Heart right ventricle (tissue), 16 donors: ENCODE data around the gene GRIN2C. TPM values are rescaled to one million over a fixed set of nuclear protein-coding genes. Genes with fewer than 3 reads are reported as not detected.

Experiments
- ATAC-seq, 8 donors: fragments of 200-7000 bp; cut with Tn5 transposase; one replicate each; pipeline ENCODE4 v1.9.1; 2020; ENCODE audit warnings: mild to moderate bottlenecking in 8 of 8, moderate library complexity in 8 of 8, moderate number of reproducible peaks in 1 of 8
- DNase-seq, 2 donors: peaks; one replicate each; pipeline ENCODE4 v3.0.0-alpha.2; 2020
- H3K27ac ChIP-seq, 10 donors: fragments of 200-600 bp; sonication (generic) in 2 of 10; one replicate each; pipeline versions ENCODE4 v1.5.0 to v1.8.0; 2020 to 2022; ENCODE audit warnings: mild to moderate bottlenecking in 3 of 10
- H3K27me3 ChIP-seq, 7 donors: fragments of 200-600 bp; one replicate each; pipeline ENCODE4 v1.8.0; 2021 to 2022; ENCODE audit warnings: mild to moderate bottlenecking in 2 of 7
- H3K36me3 ChIP-seq, 9 donors: fragments of 200-600 bp; sonication (generic) in 1 of 9; one replicate each; pipeline versions ENCODE4 v1.5.0 to v1.8.0; 2020 to 2022; ENCODE audit warnings: mild to moderate bottlenecking in 2 of 9
- H3K4me1 ChIP-seq, 9 donors: fragments of 200-600 bp; sonication (generic) in 1 of 9; one replicate each; pipeline versions ENCODE4 v1.5.0 to v1.8.0; 2020 to 2022; ENCODE audit warnings: mild to moderate bottlenecking in 4 of 9
- H3K4me3 ChIP-seq, 10 donors: fragments of 200-600 bp; sonication (generic) in 2 of 10; one replicate each; pipeline versions ENCODE4 v1.5.0 to v1.8.0; 2020 to 2022; ENCODE audit warnings: mild to moderate bottlenecking in 7 of 10, moderate library complexity in 2 of 10
- H3K9me3 ChIP-seq, 11 donors: fragments of 200-600 bp in 10 of 11; sonication (generic) in 2 of 11; one replicate each; pipeline versions ENCODE4 v1.5.0 to v1.8.0; 2013 to 2022; ENCODE audit warnings: mild to moderate bottlenecking in 2 of 11, control low read depth in 1 of 11, moderate library complexity in 1 of 11
- WGBS, 2 donors: extraction: QIAGEN DNeasy Blood & Tissue Kit; methylation state at CpG; one replicate each; pipeline ENCODE4 v1.1.7; 2013; ENCODE audit warnings: inconsistent platforms in 1 of 2; 5-methylcytosine and 5-hydroxymethylcytosine counted together
- intact Hi-C, 10 donors: fragments of 100-400 bp; cut with DNase I; formaldehyde crosslinking; loops; one replicate each; pipeline versions ENCODE4 v1.11.1 to v1.14.2; 2022
- polyA plus RNA-seq, 2 donors: library from polyadenylated mRNA; stranded (reverse); fragments of 200-250 nt; gene quantifications; one replicate each; pipeline ENCODE4 v1.2.3, GENCODE V29; 2013
- total RNA-seq, 10 donors: library from RNA; stranded (reverse); fragmentation: NEBNext Ultra II Directional in 3 of 10; extraction: Animal tissue kit (Norgen Biotek cat#: 25700) in 3 of 10; gene quantifications; one replicate each; pipeline versions ENCODE4 v1.2.1 to v1.2.4, GENCODE V29; 2021 to 2023
- TF ChIP-seq, protein P1 (sequence below), 9 donors: fragments of 200-600 bp; sonication (generic) in 2 of 9; IDR thresholded peaks; one replicate each; pipeline versions ENCODE4 v1.5.0 to v1.8.0; 2021 to 2022; ENCODE audit warnings: antibody characterized with exemption in 9 of 9, mild to moderate bottlenecking in 5 of 9, moderate library complexity in 1 of 9
- donor health status: Arrhythmogenic right ventricular cardiomyopathy.
- donor health status: ischemic (EF 13 %, LVEDD 7.1; RV severe dilation, severe dysfunction).
- donor health status: healthy with polysubstance abuse.
- donor health status: DM: no; HTN: yes; CAD: no.
- donor health status: DM: no; HTN: no; CAD: no.
- donor health status: ischemic (EF 25% LVEDD 6.9; RV normal size, moderate dysfunction).
- donor health status: ischemic (EF 25% LVEDD 5.7; RV mildly dilated, moderate dysfunction).
- donor health status: healthy.
- donor health status: DM: yes; HTN: yes; CAD: no.
- donor health status: Ischemic cardiomyopathy.
- donor health status: ischemic (EF 35%, LVEDD 5.7; RV mildly dilated, moderate dysfunction).
- donor health status: nonischemic (EF 11% LVEDD 7.7; RV severe dilation, severe dysfunction).
- donor health status: DM: yes; HTN: yes; CAD: no.
- donor health status: PGD.
- donor health status: ischemic (EF 29% LVEDD 5.4; RV normal size, mild dysfunction).
- donor health status: nonischemic (EF 23%, LVEDD 6.1; RV moderate dilation, normal function).

The GRIN2C gene
- total and polyA plus RNA-seq, 12 donors: 0.13 to 0.66 (median 0.31) TPM

DNA sequence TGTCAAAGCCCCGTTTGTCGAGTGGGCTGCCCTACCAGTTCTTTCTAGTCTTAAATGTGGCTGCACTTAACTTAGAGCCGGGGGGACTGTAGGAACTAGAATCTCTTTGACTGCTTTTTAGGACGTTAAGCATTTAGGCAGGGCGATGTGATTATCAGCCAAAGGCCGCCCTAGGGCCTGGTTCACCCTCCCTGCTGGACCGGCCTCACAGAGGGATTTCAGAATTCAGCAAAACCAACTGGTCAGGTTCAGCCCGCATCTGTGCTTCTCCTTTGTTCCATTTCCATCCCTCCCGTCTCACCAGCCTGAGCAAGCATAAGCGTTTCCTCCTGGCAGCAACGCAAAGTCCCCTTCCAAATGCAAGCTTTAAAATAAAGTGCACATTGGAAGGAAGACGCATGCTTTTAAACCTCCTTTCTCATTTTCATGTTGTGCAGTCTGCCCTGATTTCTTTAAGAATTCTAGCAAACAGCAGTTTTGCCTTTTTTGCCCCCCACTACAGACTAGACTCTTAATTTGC, 67.0 kb downstream of the GRIN2C start:
- TF ChIP-seq, protein P1, sequence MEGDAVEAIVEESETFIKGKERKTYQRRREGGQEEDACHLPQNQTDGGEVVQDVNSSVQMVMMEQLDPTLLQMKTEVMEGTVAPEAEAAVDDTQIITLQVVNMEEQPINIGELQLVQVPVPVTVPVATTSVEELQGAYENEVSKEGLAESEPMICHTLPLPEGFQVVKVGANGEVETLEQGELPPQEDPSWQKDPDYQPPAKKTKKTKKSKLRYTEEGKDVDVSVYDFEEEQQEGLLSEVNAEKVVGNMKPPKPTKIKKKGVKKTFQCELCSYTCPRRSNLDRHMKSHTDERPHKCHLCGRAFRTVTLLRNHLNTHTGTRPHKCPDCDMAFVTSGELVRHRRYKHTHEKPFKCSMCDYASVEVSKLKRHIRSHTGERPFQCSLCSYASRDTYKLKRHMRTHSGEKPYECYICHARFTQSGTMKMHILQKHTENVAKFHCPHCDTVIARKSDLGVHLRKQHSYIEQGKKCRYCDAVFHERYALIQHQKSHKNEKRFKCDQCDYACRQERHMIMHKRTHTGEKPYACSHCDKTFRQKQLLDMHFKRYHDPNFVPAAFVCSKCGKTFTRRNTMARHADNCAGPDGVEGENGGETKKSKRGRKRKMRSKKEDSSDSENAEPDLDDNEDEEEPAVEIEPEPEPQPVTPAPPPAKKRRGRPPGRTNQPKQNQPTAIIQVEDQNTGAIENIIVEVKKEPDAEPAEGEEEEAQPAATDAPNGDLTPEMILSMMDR (IDR thresholded peaks at IDR 0.05): no peak
- DNase-seq (no peak), ATAC-seq (no peak)
- peaks cover 0 to 86% (median 24%) of the 10 kb centered on the region in 9 donors for H3K36me3 ChIP-seq
- no peak overlapping the region for H3K27ac ChIP-seq
- H3K9me3 ChIP-seq: no peaks in the 10 kb centered on the region
- H3K4me1 ChIP-seq: peaks cover 0 to 19% (median 0%) of the 10 kb centered on the region in 9 donors
- no peak overlapping the region for H3K4me3 ChIP-seq
- no peaks in the 10 kb centered on the region for H3K27me3 ChIP-seq
- intact Hi-C loops: loop anchor here in 6 of 10 donors (1.0 to 5.0 kb wide), 5 partner anchors 70 to 165 kb away; no protein-coding TSS in a partner anchor
- WGBS, 2 donors: 94 to 97% methylated on average over 12 of the region's 12 CpGs

Other genes starting within 250 kb of the GRIN2C start
- 1 to 10 TPM in 1 of 10 donors, under 1 TPM in 9; 0.20 to 4.9 (median 0.35) TPM for gene CD300E, start 236.1 kb downstream of the GRIN2C start, total RNA-seq
- under 1 TPM; 0.07 to 0.91 TPM for gene CD300E, start 236.1 kb downstream of the GRIN2C start, polyA plus RNA-seq
- 1 to 10 TPM in 1 of 10 donors, under 1 TPM in 6, not detected in 3; 0.13 to 4.5 (median 0.34) TPM for gene CD300LF, start 147.0 kb downstream of the GRIN2C start, total RNA-seq
- gene CD300LF, start 147.0 kb downstream of the GRIN2C start, polyA plus RNA-seq: under 1 TPM; 0.15 to 0.36 TPM
- 1 to 10 TPM in 9 of 10 donors, under 1 TPM in 1; 0.95 to 2.8 (median 1.6) TPM for gene RAB37, start 122.6 kb downstream of the GRIN2C start, total RNA-seq
- gene RAB37, start 122.6 kb downstream of the GRIN2C start, polyA plus RNA-seq: 1 to 10 TPM in 1 of 2 donors, under 1 TPM in 1; 0.93 to 2.7 TPM
- 10 to 100 TPM in 6 of 10 donors, 1 to 10 TPM in 4; 6.7 to 33.4 (median 12.7) TPM for gene NHERF1, start 111.3 kb downstream of the GRIN2C start, total RNA-seq
- 10 to 100 TPM in 1 of 2 donors, 1 to 10 TPM in 1; 6.9 to 24.5 TPM for gene NHERF1, start 111.3 kb downstream of the GRIN2C start, polyA plus RNA-seq
- gene NAT9, start 83.5 kb downstream of the GRIN2C start, total RNA-seq: 10 to 100 TPM; 10.6 to 25.9 (median 17.0) TPM
- gene NAT9, start 83.5 kb downstream of the GRIN2C start, polyA plus RNA-seq: 10 to 100 TPM; 33.6 to 42.9 TPM
- 1 to 10 TPM; 2.4 to 6.3 (median 3.9) TPM for gene FDXR, start 13.1 kb upstream of the GRIN2C start, total RNA-seq
- gene FDXR, start 13.1 kb upstream of the GRIN2C start, polyA plus RNA-seq: 1 to 10 TPM; 3.3 to 5.3 TPM
- gene FADS6, start 33.7 kb upstream of the GRIN2C start, total RNA-seq: not detected
- gene FADS6, start 33.7 kb upstream of the GRIN2C start, polyA plus RNA-seq: not detected
- gene USH1G, start 63.4 kb upstream of the GRIN2C start, total RNA-seq: not detected
- not detected for gene USH1G, start 63.4 kb upstream of the GRIN2C start, polyA plus RNA-seq
- not detected for gene OTOP2, start 64.4 kb upstream of the GRIN2C start, total RNA-seq
- not detected for gene OTOP2, start 64.4 kb upstream of the GRIN2C start, polyA plus RNA-seq
- gene OTOP3, start 76.0 kb upstream of the GRIN2C start, total RNA-seq: not detected
- not detected for gene OTOP3, start 76.0 kb upstream of the GRIN2C start, polyA plus RNA-seq
- gene HID1, start 112.9 kb upstream of the GRIN2C start, total RNA-seq: 10 to 100 TPM in 4 of 10 donors, 1 to 10 TPM in 6; 3.9 to 15.5 (median 9.5) TPM
- 10 to 100 TPM in 1 of 2 donors, 1 to 10 TPM in 1; 8.0 to 23.8 TPM for gene HID1, start 112.9 kb upstream of the GRIN2C start, polyA plus RNA-seq
- 10 to 100 TPM; 10.8 to 25.3 (median 16.3) TPM for gene CDR2L, start 127.7 kb upstream of the GRIN2C start, total RNA-seq
- 10 to 100 TPM in 1 of 2 donors, 1 to 10 TPM in 1; 8.5 to 11.9 TPM for gene CDR2L, start 127.7 kb upstream of the GRIN2C start, polyA plus RNA-seq
- 10 to 100 TPM; 43.7 to 64.1 (median 51.7) TPM for gene MRPL58, start 152.8 kb upstream of the GRIN2C start, total RNA-seq
- gene MRPL58, start 152.8 kb upstream of the GRIN2C start, polyA plus RNA-seq: 10 to 100 TPM; 71.8 to 72.3 TPM
- 1,000 to 10,000 TPM in 1 of 10 donors, 100 to 1,000 TPM in 9; 678 to 1,003 (median 867) TPM for gene ATP5PD, start 187.1 kb upstream of the GRIN2C start, total RNA-seq
- 1,000 to 10,000 TPM in 1 of 2 donors, 100 to 1,000 TPM in 1; 870 to 2,296 TPM for gene ATP5PD, start 187.1 kb upstream of the GRIN2C start, polyA plus RNA-seq
- gene KCTD2, start 187.3 kb upstream of the GRIN2C start, total RNA-seq: 10 to 100 TPM; 19.6 to 41.1 (median 29.6) TPM
- 10 to 100 TPM; 11.8 to 19.2 TPM for gene KCTD2, start 187.3 kb upstream of the GRIN2C start, polyA plus RNA-seq
- gene SLC16A5, start 228.1 kb upstream of the GRIN2C start, total RNA-seq: 10 to 100 TPM in 8 of 10 donors, 1 to 10 TPM in 2; 7.5 to 17.4 (median 11.9) TPM
- gene SLC16A5, start 228.1 kb upstream of the GRIN2C start, polyA plus RNA-seq: 10 to 100 TPM in 1 of 2 donors, 1 to 10 TPM in 1; 3.6 to 12.4 TPM